GM23338 (cell line): Measurements from ENCODE around the gene ABCB11. TPM values are rescaled to one million over a fixed set of nuclear protein-coding genes. Genes with fewer than 3 reads are reported as not detected.

ENCODE experiments used
- ATAC-seq: fragments of 200-7000 bp; cut with Tn5 transposase; 3 replicates; pipeline ENCODE4 v1.9.1; 2020
- DNase-seq: peaks from one replicate; pipeline ENCODE4 v3.0.0-alpha.2; 2015; ENCODE audit warnings: low spot score
- H2AFZ ChIP-seq: fragments of 200-600 bp; sonication (generic); 2 replicates; pipeline ENCODE4 v1.8.0; 2016; ENCODE audit warnings: antibody characterized with exemption, mild to moderate bottlenecking, moderate library complexity
- H3F3A ChIP-seq: fragments of 200-600 bp; sonication (generic); replicated peaks from 2 replicates; pipeline ENCODE4 v1.8.0; 2017; ENCODE audit warnings: antibody characterized with exemption, mixed run types, low read depth
- H3K27ac ChIP-seq: fragments of 200-600 bp; sonication (generic); 2 replicates; pipeline ENCODE4 v1.6.1; 2016; ENCODE audit warnings: low read depth
- H3K27me3 ChIP-seq: fragments of 200-600 bp; sonication (generic); 2 replicates; pipeline ENCODE4 v1.8.0; 2016; ENCODE audit warnings: mild to moderate bottlenecking, mixed run types, moderate library complexity; ENCODE audit not compliant: insufficient read depth
- H3K36me3 ChIP-seq: fragments of 200-600 bp; sonication (generic); 2 replicates; pipeline ENCODE4 v1.8.0; 2016; ENCODE audit warnings: mild to moderate bottlenecking; ENCODE audit not compliant: insufficient read depth
- H3K4me1 ChIP-seq: fragments of 200-600 bp; sonication (generic); 2 replicates; pipeline ENCODE4 v1.8.0; 2016; ENCODE audit warnings: mild to moderate bottlenecking, moderate library complexity; ENCODE audit not compliant: insufficient read depth
- H3K4me2 ChIP-seq: fragments of 200-600 bp; sonication (generic); 2 replicates; pipeline ENCODE4 v1.7.1; 2017; ENCODE audit warnings: mixed run types
- H3K4me3 ChIP-seq: fragments of 200-600 bp; sonication (generic); 2 replicates; pipeline ENCODE4 v1.6.1; 2016; ENCODE audit warnings: mixed run types
- H3K79me2 ChIP-seq: fragments of 200-600 bp; sonication (generic); replicated peaks from 2 replicates; pipeline ENCODE4 v1.8.0; 2017; ENCODE audit warnings: mild to moderate bottlenecking; ENCODE audit not compliant: insufficient read depth
- H3K9me2 ChIP-seq: fragments of 200-600 bp; sonication (generic); 2 replicates; pipeline ENCODE4 v1.8.0; 2017; ENCODE audit not compliant: insufficient read depth
- H4K20me1 ChIP-seq: fragments of 200-600 bp; sonication (generic); replicated peaks from 2 replicates; pipeline ENCODE4 v1.8.0; 2017; ENCODE audit warnings: mild to moderate bottlenecking; ENCODE audit not compliant: insufficient read depth
- H3K27ac Mint-ChIP-seq: 2 replicates; pipeline ENCODE4 v1.8.0; 2020; ENCODE audit warnings: inconsistent platforms, mild to moderate bottlenecking, moderate library complexity, mixed read lengths
- H3K27me3 Mint-ChIP-seq: 3 replicates; pipeline ENCODE4 v1.8.0; 2022; ENCODE audit warnings: low read depth, mild to moderate bottlenecking, moderate library complexity, mixed read lengths, inconsistent platforms; ENCODE audit not compliant: insufficient read depth, poor library complexity
- H3K36me3 Mint-ChIP-seq: 3 replicates; pipeline ENCODE4 v1.8.0; 2021; ENCODE audit warnings: low read depth, mild to moderate bottlenecking, inconsistent platforms, moderate library complexity, mixed read lengths
- H3K4me1 Mint-ChIP-seq: 3 replicates; pipeline ENCODE4 v1.8.0; 2020; ENCODE audit warnings: mild to moderate bottlenecking, inconsistent platforms, mixed read lengths
- H3K4me3 Mint-ChIP-seq: 3 replicates; pipeline ENCODE4 v1.8.0; 2021; ENCODE audit warnings: moderate library complexity, mild to moderate bottlenecking, inconsistent platforms, mixed read lengths
- H3K9me3 Mint-ChIP-seq: 3 replicates; pipeline ENCODE4 v1.8.0; 2020; ENCODE audit warnings: moderate library complexity, mild to moderate bottlenecking, inconsistent platforms, mixed read lengths
- CREB1 ChIP-seq: fragments of 250-450 bp; sonication (Bioruptor Pico); IDR thresholded peaks from 2 replicates; pipeline ENCODE4 v1.5.0; 2020; ENCODE audit warnings: low read depth, mild to moderate bottlenecking, moderate library complexity
- CTCF ChIP-seq, 2 experiments: fragments of 200-600 bp in 1 of 2; sonication (generic) in 1 of 2; conservative IDR thresholded peaks; 2 replicates each; pipeline versions ENCODE4 v1.5.1 to v1.6.1; 2016 to 2017; ENCODE audit warnings: antibody characterized with exemption in 2 of 2, low read depth in 2 of 2, mild to moderate bottlenecking in 2 of 2, moderate library complexity in 1 of 2
- ETS1 ChIP-seq: IDR thresholded peaks from 2 replicates; pipeline ENCODE4 v1.6.1; 2016; ENCODE audit warnings: antibody characterized with exemption
- EZH2 ChIP-seq: fragments of 200-600 bp; sonication (generic); IDR thresholded peaks from one replicate; pipeline ENCODE4 v1.8.0; 2017; ENCODE audit warnings: antibody characterized with exemption, mild to moderate bottlenecking, low read depth; ENCODE audit not compliant: unreplicated experiment
- EZH2phosphoT487 ChIP-seq: fragments of 200-600 bp; sonication (generic); IDR thresholded peaks from one replicate; pipeline ENCODE4 v1.8.1; 2018; ENCODE audit warnings: antibody characterized with exemption; ENCODE audit not compliant: unreplicated experiment
- JUNB ChIP-seq: IDR thresholded peaks from one replicate; pipeline ENCODE4 v1.6.1; 2016; ENCODE audit warnings: antibody characterized with exemption; ENCODE audit not compliant: unreplicated experiment
- NANOG ChIP-seq: IDR thresholded peaks from 2 replicates; pipeline ENCODE4 v1.6.1; 2016; ENCODE audit warnings: antibody characterized with exemption, borderline replicate concordance
- POLR2AphosphoS5 ChIP-seq: IDR thresholded peaks from 2 replicates; pipeline ENCODE4 v1.6.1; 2016; ENCODE audit warnings: antibody characterized with exemption, low read depth
- STAT1 ChIP-seq: IDR thresholded peaks from one replicate; pipeline ENCODE4 v1.6.1; 2016; ENCODE audit warnings: antibody characterized with exemption; ENCODE audit not compliant: unreplicated experiment
- ZNF114 ChIP-seq: fragments of 250-450 bp; sonication (Bioruptor Pico); IDR thresholded peaks from 2 replicates; pipeline ENCODE4 v1.5.0; 2020; ENCODE audit warnings: mild to moderate bottlenecking, moderate library complexity
- ZNF331 ChIP-seq: fragments of 250-450 bp; sonication (Bioruptor Pico); IDR thresholded peaks from 2 replicates; pipeline ENCODE4 v1.5.0; 2020; ENCODE audit warnings: low read depth, mild to moderate bottlenecking, moderate library complexity
- ZNF462 ChIP-seq: fragments of 250-450 bp; sonication (Bioruptor Pico); IDR thresholded peaks from 2 replicates; pipeline ENCODE4 v1.5.0; 2020; ENCODE audit warnings: mild to moderate bottlenecking, moderate library complexity
- polyA plus RNA-seq: library from polyadenylated mRNA; unstranded; fragments of >200 nt; fragmentation: Nextera tagmentation; extraction: Ambion mirVana; gene quantifications from 2 replicates; pipeline ENCODE4 v1.2.1, GENCODE V29; 2016
- total RNA-seq: library from RNA; depleted of rRNA; stranded (reverse); fragments of >200 nt; shearing (Covaris generic); gene quantifications from 2 replicates; pipeline ENCODE4 v1.2.3, GENCODE V29; 2014
- TF ChIP-seq, protein P1 (sequence below): IDR thresholded peaks from one replicate; pipeline ENCODE4 v1.6.1; 2018; ENCODE audit warnings: antibody characterized with exemption; ENCODE audit not compliant: unreplicated experiment

The ABCB11 gene
- total and polyA plus RNA-seq, 2 experiments from 2014 or later, result not detected

- Histone ChIP-seq H3F3A (no peaks in the 10 kb centered on the region), H4K20me1 (no peaks in the 10 kb centered on the region), H3K4me2 (no peak overlapping the region), H3K27me3 (no peaks in the 10 kb centered on the region), H3K4me3 (no peak overlapping the region), H3K36me3 (no peaks in the 10 kb centered on the region), H3K79me2 (no peaks in the 10 kb centered on the region), H3K27ac (no peak overlapping the region), H2AFZ (0 out of 2 replicates have a peak overlapping the region, but pooled peaks have one; percentile 29), H3K9me2 (no peaks in the 10 kb centered on the region), H3K4me1 (no peaks in the 10 kb centered on the region)
- Mint-ChIP-seq H3K27ac (no peak overlapping the region), H3K4me1 (no peaks in the 10 kb centered on the region), H3K4me3 (no peak overlapping the region), H3K36me3 (no peaks in the 10 kb centered on the region), H3K9me3 (no peaks in the 10 kb centered on the region), H3K27me3 (no peaks in the 10 kb centered on the region)
- ATAC-seq (no peak), DNase-seq (no peak)
- no peak for TF ChIP-seq CTCF (conservative IDR thresholded peaks at IDR 0.05; ENCODE audit: low read depth in 2 of 2)
- TF ChIP-seq POLR2AphosphoS5, result no peak
- no peak for TF ChIP-seq ETS1
- no peak for TF ChIP-seq ZNF114 (CRISPR knock-in tag)
- TF ChIP-seq STAT1, result no peak
- TF ChIP-seq JUNB, result no peak
- no peak for TF ChIP-seq ZNF331 (CRISPR knock-in tag)
- no peak for TF ChIP-seq NANOG
- TF ChIP-seq ZNF462 (CRISPR knock-in tag), result no peak
- TF ChIP-seq, protein P1, sequence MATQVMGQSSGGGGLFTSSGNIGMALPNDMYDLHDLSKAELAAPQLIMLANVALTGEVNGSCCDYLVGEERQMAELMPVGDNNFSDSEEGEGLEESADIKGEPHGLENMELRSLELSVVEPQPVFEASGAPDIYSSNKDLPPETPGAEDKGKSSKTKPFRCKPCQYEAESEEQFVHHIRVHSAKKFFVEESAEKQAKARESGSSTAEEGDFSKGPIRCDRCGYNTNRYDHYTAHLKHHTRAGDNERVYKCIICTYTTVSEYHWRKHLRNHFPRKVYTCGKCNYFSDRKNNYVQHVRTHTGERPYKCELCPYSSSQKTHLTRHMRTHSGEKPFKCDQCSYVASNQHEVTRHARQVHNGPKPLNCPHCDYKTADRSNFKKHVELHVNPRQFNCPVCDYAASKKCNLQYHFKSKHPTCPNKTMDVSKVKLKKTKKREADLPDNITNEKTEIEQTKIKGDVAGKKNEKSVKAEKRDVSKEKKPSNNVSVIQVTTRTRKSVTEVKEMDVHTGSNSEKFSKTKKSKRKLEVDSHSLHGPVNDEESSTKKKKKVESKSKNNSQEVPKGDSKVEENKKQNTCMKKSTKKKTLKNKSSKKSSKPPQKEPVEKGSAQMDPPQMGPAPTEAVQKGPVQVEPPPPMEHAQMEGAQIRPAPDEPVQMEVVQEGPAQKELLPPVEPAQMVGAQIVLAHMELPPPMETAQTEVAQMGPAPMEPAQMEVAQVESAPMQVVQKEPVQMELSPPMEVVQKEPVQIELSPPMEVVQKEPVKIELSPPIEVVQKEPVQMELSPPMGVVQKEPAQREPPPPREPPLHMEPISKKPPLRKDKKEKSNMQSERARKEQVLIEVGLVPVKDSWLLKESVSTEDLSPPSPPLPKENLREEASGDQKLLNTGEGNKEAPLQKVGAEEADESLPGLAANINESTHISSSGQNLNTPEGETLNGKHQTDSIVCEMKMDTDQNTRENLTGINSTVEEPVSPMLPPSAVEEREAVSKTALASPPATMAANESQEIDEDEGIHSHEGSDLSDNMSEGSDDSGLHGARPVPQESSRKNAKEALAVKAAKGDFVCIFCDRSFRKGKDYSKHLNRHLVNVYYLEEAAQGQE, result no peak
- TF ChIP-seq CREB1 (CRISPR knock-in tag), result no peak
- no peak for TF ChIP-seq EZH2phosphoT487
- TF ChIP-seq EZH2, result no peak
These were observed 37.6 kb downstream of the ABCB11 start for GRCh38 chr2:168993538-168993937.
